Activated T-helper 2 cell treated with anti-CD3 and anti-CD28 coated beads, Interferon-gamma antibody, Interleukin-2, Interleukin-4, amounts not matched to agents 10 μg/mL and 5 μg/mL and 100 μg/mL, durations not matched to agents 14 hours and 24 hours and 36 hours (primary cell): Measurements from ENCODE around the gene RBM5. TPM values are rescaled to one million over a fixed set of nuclear protein-coding genes. Genes with fewer than 3 reads are reported as not detected.

Source experiments
- DNase-seq: peaks from one replicate; pipeline ENCODE4 v3.0.0; 2021; ENCODE audit warnings: low spot score
- H3K27ac Mint-ChIP-seq: one replicate; pipeline ENCODE4 v1.8.0; 2021; ENCODE audit warnings: mixed read lengths
- H3K27me3 Mint-ChIP-seq: one replicate; pipeline ENCODE4 v1.8.0; 2021; ENCODE audit warnings: low read depth, mixed read lengths
- H3K36me3 Mint-ChIP-seq: one replicate; pipeline ENCODE4 v1.8.0; 2021; ENCODE audit warnings: low read depth, mixed read lengths
- H3K4me1 Mint-ChIP-seq: one replicate; pipeline ENCODE4 v1.8.0; 2021; ENCODE audit warnings: low read depth, mixed read lengths
- H3K4me3 Mint-ChIP-seq: one replicate; pipeline ENCODE4 v1.8.0; 2021; ENCODE audit warnings: low read depth, mild to moderate bottlenecking, moderate library complexity, mixed read lengths
- H3K9me3 Mint-ChIP-seq: one replicate; pipeline ENCODE4 v1.8.0; 2021; ENCODE audit warnings: mixed read lengths
- intact Hi-C: fragments of 100-400 bp; cut with micrococcal nuclease; formaldehyde crosslinking; loops from one replicate; pipeline ENCODE4 v1.15.1; 2023
- total RNA-seq: library from RNA; stranded (reverse); gene quantifications from 2 replicates; pipeline ENCODE4 v1.2.3, GENCODE V29; 2022

RBM5 gene
- total RNA-seq, 1 donor from 2014 or later, result 139 TPM

GRCh38 chr3:50162034-50162883 is 73.5 kb downstream of the RBM5 start:
- DNase-seq, result no peak
- intact Hi-C loops, result no loop called here
- peaks cover 12% of the 10 kb centered on the region for H3K27me3 Mint-ChIP-seq
- no peaks in the 10 kb centered on the region for H3K36me3 Mint-ChIP-seq
- no peak overlapping the region for H3K27ac Mint-ChIP-seq
- no peak overlapping the region for H3K4me3 Mint-ChIP-seq
- no peaks in the 10 kb centered on the region for H3K4me1 Mint-ChIP-seq
- no peaks in the 10 kb centered on the region for H3K9me3 Mint-ChIP-seq

GRCh38 chr3:50163572-50164455 is 75.1 kb downstream of the RBM5 start:
- no peak overlapping the region for H3K27ac Mint-ChIP-seq
- H3K36me3 Mint-ChIP-seq, result no peaks in the 10 kb centered on the region
- H3K4me1 Mint-ChIP-seq, result no peaks in the 10 kb centered on the region
- DNase-seq, result no peak
- intact Hi-C loops, result no loop called here
- H3K4me3 Mint-ChIP-seq, result no peak overlapping the region
- peaks cover 5% of the 10 kb centered on the region for H3K27me3 Mint-ChIP-seq
- no peaks in the 10 kb centered on the region for H3K9me3 Mint-ChIP-seq

GRCh38 chr3:50164481-50164880 is 75.8 kb downstream of the RBM5 start:
- H3K4me3 Mint-ChIP-seq, result no peak overlapping the region
- no peaks in the 10 kb centered on the region for H3K4me1 Mint-ChIP-seq
- no peaks in the 10 kb centered on the region for H3K9me3 Mint-ChIP-seq
- peaks cover 3% of the 10 kb centered on the region for H3K27me3 Mint-ChIP-seq
- intact Hi-C loops, result no loop called here
- DNase-seq, result no peak
- no peak overlapping the region for H3K27ac Mint-ChIP-seq
- no peaks in the 10 kb centered on the region for H3K36me3 Mint-ChIP-seq

- Mint-ChIP-seq H3K4me1 (no peaks in the 10 kb centered on the region), H3K9me3 (no peaks in the 10 kb centered on the region), H3K4me3 (no peak overlapping the region), H3K36me3 (no peaks in the 10 kb centered on the region), H3K27me3 (peaks cover 3% of the 10 kb centered on the region), H3K27ac (no peak overlapping the region)
- intact Hi-C loops, result no loop called here
- no peak for DNase-seq
Observed at GRCh38 chr3:50164984-50165909, 76.5 kb downstream of the RBM5 start.

- Mint-ChIP-seq H3K9me3 (no peaks in the 10 kb centered on the region), H3K36me3 (no peaks in the 10 kb centered on the region), H3K27me3 (peaks cover 3% of the 10 kb centered on the region), H3K27ac (no peak overlapping the region), H3K4me1 (no peaks in the 10 kb centered on the region), H3K4me3 (no peak overlapping the region)
- intact Hi-C loops, result no loop called here
- no peak for DNase-seq
Observed at GRCh38 chr3:50165910-50166538, 77.3 kb downstream of the RBM5 start.

- Mint-ChIP-seq H3K4me3 (no peak overlapping the region), H3K27me3 (peaks cover 3% of the 10 kb centered on the region), H3K4me1 (no peaks in the 10 kb centered on the region), H3K36me3 (no peaks in the 10 kb centered on the region), H3K9me3 (no peaks in the 10 kb centered on the region), H3K27ac (no peak overlapping the region)
- DNase-seq, result no peak
- intact Hi-C loops, result no loop called here
Observed at GRCh38 chr3:50166620-50167019, 77.9 kb downstream of the RBM5 start.

- Mint-ChIP-seq H3K4me1 (no peaks in the 10 kb centered on the region), H3K27me3 (peaks cover 3% of the 10 kb centered on the region), H3K36me3 (no peaks in the 10 kb centered on the region), H3K4me3 (no peak overlapping the region), H3K27ac (no peak overlapping the region), H3K9me3 (no peaks in the 10 kb centered on the region)
- intact Hi-C loops, result no loop called here
- no peak for DNase-seq
Observed at GRCh38 chr3:50167069-50167840, 78.5 kb downstream of the RBM5 start.

GRCh38 chr3:50167841-50168209 is 79.1 kb downstream of the RBM5 start:
- no peak overlapping the region for H3K4me3 Mint-ChIP-seq
- H3K36me3 Mint-ChIP-seq, result no peaks in the 10 kb centered on the region
- no peaks in the 10 kb centered on the region for H3K4me1 Mint-ChIP-seq
- intact Hi-C loops, result no loop called here
- H3K27me3 Mint-ChIP-seq, result peaks cover 3% of the 10 kb centered on the region
- no peak overlapping the region for H3K27ac Mint-ChIP-seq
- no peak for DNase-seq
- H3K9me3 Mint-ChIP-seq, result no peaks in the 10 kb centered on the region

- Mint-ChIP-seq H3K9me3 (no peaks in the 10 kb centered on the region), H3K27me3 (peaks cover 3% of the 10 kb centered on the region), H3K4me3 (no peak overlapping the region)
Observed at GRCh38 chr3:50168388-50168787, 79.7 kb downstream of the RBM5 start.

More at GRCh38 chr3:50168388-50168787, 79.7 kb downstream of the RBM5 start:
- Mint-ChIP-seq H3K4me1 (no peaks in the 10 kb centered on the region), H3K27ac (no peak overlapping the region), H3K36me3 (no peaks in the 10 kb centered on the region)
- intact Hi-C loops, result no loop called here
- no peak for DNase-seq
